GM19099 (cell line): ENCODE data around the gene CDX4.

ENCODE experiments used
- POLR2A ChIP-seq: IDR thresholded peaks from 3 replicates; pipeline ENCODE4 v1.6.1; 2011; ENCODE audit warnings: low read depth; ENCODE audit not compliant: insufficient read length; ENCODE audit errors: extremely low read depth

CDX4 gene, protein sequence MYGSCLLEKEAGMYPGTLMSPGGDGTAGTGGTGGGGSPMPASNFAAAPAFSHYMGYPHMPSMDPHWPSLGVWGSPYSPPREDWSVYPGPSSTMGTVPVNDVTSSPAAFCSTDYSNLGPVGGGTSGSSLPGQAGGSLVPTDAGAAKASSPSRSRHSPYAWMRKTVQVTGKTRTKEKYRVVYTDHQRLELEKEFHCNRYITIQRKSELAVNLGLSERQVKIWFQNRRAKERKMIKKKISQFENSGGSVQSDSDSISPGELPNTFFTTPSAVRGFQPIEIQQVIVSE

DNA sequence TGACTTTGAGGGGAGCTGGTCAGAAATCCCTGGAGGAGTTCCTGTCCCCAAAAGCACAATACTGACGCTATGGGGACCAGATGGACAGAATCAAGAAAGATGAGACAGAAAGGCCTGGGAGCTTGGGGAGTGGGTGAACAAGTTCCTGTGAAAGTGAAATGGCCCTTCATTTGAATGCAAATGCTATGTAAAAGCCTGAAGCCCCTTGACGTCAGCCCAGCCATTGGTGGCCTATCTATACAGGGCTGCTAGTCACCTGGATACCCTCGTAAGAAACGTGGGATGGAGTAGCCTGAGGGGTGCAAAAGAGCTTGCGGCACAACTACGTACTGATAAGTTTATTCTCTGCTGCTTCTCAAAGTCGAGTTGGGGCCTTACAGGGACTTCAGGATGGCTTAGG, at the start of gene CDX4:
Gene CDX4 (plus strand): TSS at position 223 of the 400 bp plus-strand sequence. CDS start 201 bp downstream, outside the sequence.
- no peak for TF ChIP-seq POLR2A

DNA sequence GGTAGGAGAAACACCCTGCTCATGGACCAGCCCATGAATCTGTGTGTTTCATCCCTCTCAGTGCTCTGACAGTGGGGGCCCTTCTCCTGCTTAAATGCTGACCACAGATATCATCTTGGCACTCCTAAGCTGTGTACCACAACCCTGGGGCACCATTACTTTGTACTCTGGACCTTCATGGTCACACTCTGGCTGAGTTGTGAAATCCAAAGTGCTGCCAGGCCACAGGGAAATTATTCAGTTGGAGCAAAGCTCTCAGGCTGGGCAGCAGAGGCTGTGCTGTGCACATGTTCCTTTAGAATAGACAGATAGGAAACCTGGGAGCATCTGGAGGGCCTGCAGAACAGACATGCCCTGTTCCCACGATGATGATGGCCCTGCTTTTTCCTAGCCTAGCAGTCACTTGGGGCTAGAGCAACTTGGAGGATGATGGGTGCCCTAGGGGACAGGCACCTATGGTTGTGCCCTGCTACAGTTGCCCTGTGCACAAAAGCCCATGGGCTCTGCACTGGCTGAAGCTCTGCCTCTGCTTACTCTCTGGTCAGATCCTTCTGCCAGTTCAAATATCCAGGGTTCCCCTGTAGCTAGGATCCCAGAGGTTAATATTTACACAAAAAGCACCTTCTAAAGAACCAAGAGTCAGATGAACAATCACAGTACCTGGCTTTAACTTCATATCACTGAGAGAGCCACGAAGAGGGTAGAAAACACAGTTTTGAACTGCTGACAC, 48.5 kb upstream of the CDX4 start:
- no peak for TF ChIP-seq POLR2A

DNA sequence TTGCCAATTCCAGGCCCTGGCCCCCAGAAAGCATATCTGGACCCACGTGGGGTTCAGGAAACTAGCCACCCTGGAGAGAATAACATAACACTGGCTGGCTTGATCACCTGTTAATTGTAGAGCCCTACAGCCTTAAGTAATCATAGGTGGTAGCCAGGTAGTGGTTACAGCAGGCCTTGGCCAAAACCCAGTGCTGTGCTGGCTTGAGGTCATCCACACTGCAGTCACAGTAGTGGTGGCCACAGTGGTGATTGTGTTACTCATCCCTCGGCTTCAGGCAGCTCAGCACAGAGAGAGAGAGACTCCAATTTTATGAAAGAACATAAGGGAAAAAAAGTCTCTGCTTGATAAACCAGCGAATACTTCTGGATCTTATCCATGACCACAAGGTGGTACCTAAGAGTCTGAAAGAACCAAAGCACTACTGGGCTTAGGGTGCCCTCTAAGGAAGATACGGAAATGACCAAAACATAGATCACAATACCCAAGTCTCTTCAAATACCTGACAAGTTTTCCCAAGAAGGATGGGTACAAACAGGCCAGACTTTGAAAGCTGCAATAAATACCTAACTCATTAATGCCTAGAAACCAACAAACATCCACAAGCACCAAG, 46.6 kb upstream of the CDX4 start:
- no peak for TF ChIP-seq POLR2A

DNA sequence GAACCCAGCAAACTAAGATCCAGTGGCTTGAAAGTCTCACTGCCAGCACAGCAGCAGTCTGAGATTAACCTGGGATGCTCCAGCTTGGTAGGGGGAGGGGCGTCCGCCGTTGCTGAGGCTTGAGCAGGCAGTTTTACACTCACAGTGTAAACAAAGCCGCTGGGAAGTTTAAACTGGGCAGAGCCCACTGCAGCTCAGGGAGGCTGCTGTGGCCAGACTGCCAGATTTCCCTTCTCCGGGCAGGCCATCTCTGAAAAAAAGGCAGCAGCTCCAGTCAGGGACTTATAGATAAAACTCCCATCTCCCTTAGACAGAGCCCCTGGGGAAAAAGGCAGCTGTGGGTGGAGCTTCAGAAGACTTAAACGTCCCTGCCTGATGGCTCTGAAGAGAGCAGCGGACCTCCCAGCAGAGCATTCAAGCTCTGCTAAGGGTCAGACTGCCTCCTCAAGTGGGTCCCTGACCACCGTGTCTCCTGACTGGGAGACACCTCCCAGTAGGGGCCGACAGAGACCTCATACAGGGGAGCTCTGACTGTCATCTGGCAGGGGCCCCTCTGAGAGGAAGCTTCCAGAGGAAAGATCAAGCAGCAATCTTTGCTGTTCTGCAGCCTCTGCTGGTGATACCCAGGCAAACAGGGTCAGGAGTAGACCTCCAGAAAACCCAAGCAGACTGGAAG, 45.1 kb upstream of the CDX4 start:
- TF ChIP-seq POLR2A = no peak

DNA sequence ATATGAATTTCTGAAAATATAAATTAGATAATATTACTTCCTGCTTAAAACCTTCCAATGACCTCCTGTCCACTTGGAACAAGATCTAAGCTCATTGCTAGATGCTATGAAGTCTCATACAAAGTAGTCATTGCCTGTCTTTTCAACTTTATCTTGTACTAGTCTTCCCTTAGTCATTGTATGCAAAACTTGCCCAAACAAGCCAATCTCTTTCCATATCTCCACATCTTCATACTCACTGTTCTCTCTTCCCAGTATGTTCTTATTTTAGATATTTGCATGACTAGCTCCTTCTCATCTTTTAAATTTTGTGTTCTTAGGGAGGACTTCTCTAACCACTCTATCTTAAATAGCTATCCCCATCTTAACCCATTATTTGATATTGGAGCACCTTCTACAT, 33.9 kb upstream of the CDX4 start:
- no peak for TF ChIP-seq POLR2A

DNA sequence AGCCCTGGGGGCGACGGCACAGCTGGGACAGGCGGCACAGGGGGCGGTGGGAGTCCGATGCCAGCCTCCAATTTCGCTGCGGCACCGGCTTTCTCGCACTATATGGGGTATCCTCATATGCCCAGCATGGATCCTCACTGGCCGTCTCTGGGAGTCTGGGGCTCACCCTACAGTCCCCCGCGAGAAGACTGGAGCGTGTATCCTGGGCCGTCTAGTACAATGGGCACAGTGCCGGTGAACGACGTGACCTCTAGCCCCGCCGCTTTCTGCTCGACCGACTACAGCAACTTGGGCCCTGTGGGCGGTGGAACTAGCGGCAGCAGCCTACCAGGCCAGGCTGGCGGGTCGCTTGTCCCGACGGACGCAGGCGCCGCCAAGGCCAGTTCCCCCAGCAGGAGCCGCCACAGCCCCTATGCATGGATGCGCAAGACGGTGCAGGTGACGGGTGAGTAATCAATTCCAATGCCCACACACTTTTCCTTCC, 500 bp downstream of the CDX4 start:
- TF ChIP-seq POLR2A = no peak

DNA sequence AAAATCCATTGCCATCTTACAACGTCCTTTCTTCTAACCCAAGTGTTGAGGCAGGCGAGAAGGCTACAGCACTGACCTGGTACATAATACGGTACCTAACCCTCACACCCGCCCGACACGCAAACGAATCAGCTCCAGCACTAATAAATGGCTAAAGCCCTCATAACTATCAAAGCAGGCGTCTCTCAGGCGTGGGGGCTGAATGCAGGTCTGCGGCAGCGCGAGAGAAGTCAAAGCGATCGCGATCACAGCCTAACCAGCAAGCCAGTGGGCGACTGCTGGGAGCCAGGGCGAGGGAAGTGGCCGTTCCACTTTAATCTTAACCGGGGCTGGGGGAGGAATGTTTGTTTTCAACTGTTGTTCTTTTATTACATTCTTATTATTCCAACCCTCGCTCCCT, 1.5 kb downstream of the CDX4 start:
- TF ChIP-seq POLR2A = no peak

DNA sequence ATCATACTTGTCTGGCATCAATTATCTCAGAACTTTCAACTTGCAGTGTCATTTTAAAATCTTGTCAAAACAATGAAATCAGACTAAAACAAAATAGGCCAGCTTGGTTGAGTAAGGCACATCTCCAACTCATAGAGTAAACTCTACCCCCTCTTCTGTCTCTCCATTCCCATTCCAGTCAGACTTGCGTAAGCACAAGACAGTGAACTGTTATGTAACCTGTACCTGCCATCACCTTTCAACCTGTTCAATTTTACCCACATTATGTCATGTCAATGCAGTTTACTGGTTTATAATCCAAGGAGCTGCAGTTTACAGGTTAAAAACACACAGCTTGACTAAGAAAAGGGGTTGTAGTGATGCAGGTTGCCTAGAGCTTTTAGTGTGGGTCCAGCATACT, 8.3 kb downstream of the CDX4 start:
- no peak for TF ChIP-seq POLR2A

DNA sequence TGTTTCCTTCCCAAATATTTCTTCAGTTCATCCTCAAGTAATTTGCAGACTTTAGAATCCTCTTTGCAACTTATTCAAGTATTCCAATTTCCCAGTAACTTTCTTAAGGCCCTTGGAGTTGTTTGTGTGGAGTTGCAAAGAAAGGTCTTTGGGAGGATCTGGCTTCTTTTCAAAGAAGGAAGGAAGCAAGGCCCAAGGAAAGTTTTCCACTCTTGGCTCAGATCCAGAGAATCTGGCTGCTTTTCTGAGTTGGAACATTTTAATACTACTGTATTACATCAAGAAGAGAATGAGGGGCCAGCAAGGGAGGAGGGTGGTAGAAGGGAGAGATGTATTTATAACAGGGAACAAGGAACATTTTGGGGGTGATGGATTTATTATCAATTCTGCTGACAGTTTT, 10.5 kb downstream of the CDX4 start:
- no peak for TF ChIP-seq POLR2A

DNA sequence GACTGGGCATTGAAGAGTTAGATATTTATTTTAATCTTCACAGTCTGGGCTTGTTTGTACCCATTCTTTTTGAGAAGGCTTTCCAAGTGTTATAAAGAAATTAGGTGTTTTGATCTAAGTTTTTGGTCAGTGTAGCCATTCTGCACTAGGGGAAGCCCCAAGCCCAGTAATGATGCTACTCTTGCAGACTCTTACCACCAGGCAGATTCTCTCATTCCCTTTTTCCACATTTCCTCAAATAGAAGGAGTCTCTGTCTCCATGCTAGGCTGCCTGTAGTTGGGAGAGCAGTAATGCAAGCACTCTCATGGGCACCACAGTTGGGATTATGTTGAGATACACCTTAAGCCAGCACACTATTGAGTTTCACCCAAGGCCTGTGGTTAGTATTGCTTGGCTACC, 21.5 kb downstream of the CDX4 start:
- no peak for TF ChIP-seq POLR2A

DNA sequence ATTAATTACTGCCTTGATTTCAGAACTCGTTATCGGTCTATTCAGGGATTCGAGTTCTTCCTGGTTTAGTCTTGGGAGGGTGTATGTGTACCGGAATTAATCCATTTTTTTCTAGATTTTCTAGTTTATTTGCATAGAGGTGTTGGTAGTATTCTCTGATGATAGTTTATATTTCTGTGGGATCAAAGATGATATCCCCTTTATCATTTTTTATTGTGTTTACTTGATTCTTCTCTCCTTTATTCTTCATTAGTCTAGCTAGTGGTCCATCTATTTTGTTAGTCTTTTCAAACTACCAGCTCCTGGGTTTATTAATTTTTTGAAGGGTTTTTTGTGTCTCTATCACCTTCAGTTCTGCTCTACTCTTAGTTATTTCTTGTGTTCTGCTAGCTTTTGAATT, 32.1 kb downstream of the CDX4 start:
- TF ChIP-seq POLR2A = no peak

DNA sequence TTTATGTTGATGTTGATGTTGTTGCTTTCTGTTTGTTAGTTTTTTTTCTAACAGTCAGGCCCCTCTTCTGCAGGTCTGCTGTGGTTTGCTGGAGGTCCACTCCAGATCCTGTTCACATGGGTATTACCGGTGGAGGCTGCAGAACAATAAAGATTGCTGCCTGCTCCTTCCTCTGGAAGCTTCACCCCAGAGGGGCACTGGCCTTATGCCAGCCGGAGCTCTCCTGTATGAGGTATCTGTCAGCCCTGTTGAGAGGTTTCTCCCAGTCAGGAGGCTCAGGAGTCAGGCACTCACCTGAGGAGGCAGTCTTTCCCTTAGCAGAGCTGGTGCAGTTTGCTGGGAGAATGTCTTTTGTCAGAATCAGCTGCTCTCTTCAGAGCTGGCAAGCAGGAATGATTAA, 34.7 kb downstream of the CDX4 start:
- no peak for TF ChIP-seq POLR2A

DNA sequence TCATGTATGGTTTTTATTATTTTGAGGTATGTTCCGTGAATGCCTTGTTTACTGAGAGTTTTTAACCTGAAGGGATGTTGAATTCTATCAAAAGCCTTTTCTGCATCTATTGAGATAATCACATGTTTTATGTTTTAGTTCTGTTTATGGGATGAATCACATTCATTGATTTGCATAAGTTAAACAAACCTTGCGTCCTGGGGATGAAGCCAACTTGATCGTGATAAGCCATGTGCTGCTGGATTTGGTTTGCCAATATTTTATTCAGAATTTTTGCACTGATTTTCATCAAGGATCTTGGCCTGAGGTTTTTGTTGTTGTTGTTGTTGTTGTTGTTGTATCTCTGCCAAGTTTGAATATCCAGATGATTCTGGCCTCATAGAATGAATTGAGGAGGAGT, 43.8 kb downstream of the CDX4 start:
- no peak for TF ChIP-seq POLR2A
